ENCODE results near the gene KCTD1. TPM values are rescaled to one million over a fixed set of nuclear protein-coding genes. Genes with fewer than 3 reads are reported as not detected.
A peak's percentile ranks its signal among the peaks of the same experiment; 100 is the strongest.

The KCTD1 gene
- total and polyA plus RNA-seq, 2 of the 8 experiments (the other 6 are each of a cell fraction or from before 2014, with no cell fraction given): 7.7 to 14.0 TPM

GRCh38 chr18:26547646-26548414 is 523 bp downstream of the KCTD1 start:
- Histone ChIP-seq H3K79me2 (ENCODE audit: control insufficient read depth in 1 of 2, insufficient read depth in 2 of 2, low read length in 2 of 2) (peaks cover 0 to 32% of the 10 kb centered on the region in 2 experiments; a peak in 2 of 4 replicates), H2BK5ac (ENCODE audit: low read depth, low read length) (peak overlapping the region; percentile 48; the same call in 1 of the 2 replicates), H3K18ac (ENCODE audit: extremely low read depth, low read length) (peak overlapping the region; percentile 17; the same call in 1 of the 2 replicates), H3K9ac (replicated peaks in 1 of 4; ENCODE audit: extremely low read depth in 1 of 4, low read depth in 3 of 4, low read length in 3 of 4) (peak overlapping the region in 2 of 4 experiments; percentile 38 to 52; a peak in 4 of 7 replicates), H3K23me2 (ENCODE audit: low read depth, low read length) (peaks cover 24% of the 10 kb centered on the region), H4K8ac (ENCODE audit: extremely low read depth, insufficient read depth, low read length) (peak overlapping the region; percentile 32), H3K4me2 (ENCODE audit: insufficient read depth in 1 of 2, low read depth in 2 of 2, low read length in 2 of 2) (peak overlapping the region; percentile 86 to 98), H3K9me3 (ENCODE audit: insufficient read depth in 2 of 2, low read depth in 1 of 2, low read length in 1 of 2) (no peaks in the 10 kb centered on the region), H3K79me1 (ENCODE audit: low read depth, low read length) (no peaks in the 10 kb centered on the region), H4K20me1 (replicated peaks in 1 of 2; ENCODE audit: control insufficient read depth in 1 of 2, insufficient read depth in 2 of 2, low read length in 2 of 2) (peaks cover 3 to 18% of the 10 kb centered on the region in 2 experiments), H2BK20ac (ENCODE audit: low read length) (no peak overlapping the region), H3K56ac (replicated peaks; ENCODE audit: insufficient read length, low read depth, low read length) (no peak overlapping the region), H3K27ac (ENCODE audit: low read depth, low read length) (no peak overlapping the region), H3K14ac (ENCODE audit: insufficient read length) (no peak overlapping the region), H3K4me3 (ENCODE audit: extremely low read depth in 1 of 4, insufficient read depth in 2 of 4, low read depth in 3 of 4, low read length in 4 of 4) (peak overlapping the region; percentile 41 to 80 (median 61)), H2AK5ac (ENCODE audit: low read depth, low read length) (no peak overlapping the region), H3K27me3 (replicated peaks in 1 of 4; ENCODE audit: control insufficient read depth in 3 of 4, extremely low read depth in 1 of 4, insufficient read depth in 3 of 4, low read length in 3 of 4) (peaks cover 26 to 66% (median 52%) of the 10 kb centered on the region in 4 experiments), H3K4me1 (replicated peaks in 1 of 4; ENCODE audit: control insufficient read depth in 3 of 4, insufficient read depth in 4 of 4, low read length in 3 of 4) (peaks cover 3 to 16% (median 6%) of the 10 kb centered on the region in 4 experiments; a peak in 6 of 7 replicates), H4K5ac (ENCODE audit: insufficient read length, low read depth, low read length) (no peak overlapping the region), H4K91ac (replicated peaks; ENCODE audit: insufficient read length, low read length) (peak overlapping the region; percentile 88), H2BK12ac (ENCODE audit: low read depth, low read length) (peak overlapping the region; percentile 82; the same call in 1 of the 2 replicates), H3K36me3 (ENCODE audit: control insufficient read depth in 2 of 4, insufficient read depth in 4 of 4, low read length in 3 of 4) (no peaks in the 10 kb centered on the region), H3K23ac (ENCODE audit: insufficient read length) (no peak overlapping the region), H2BK120ac (replicated peaks; ENCODE audit: low read depth, low read length) (no peak overlapping the region), H2BK15ac (ENCODE audit: low read length) (peak overlapping the region; percentile 95; the same call in 1 of the 2 replicates), H3K4ac (replicated peaks; ENCODE audit: insufficient read length, low read depth, low read length) (no peak overlapping the region), H2AFZ (ENCODE audit: low read length) (peak overlapping the region; percentile 37)
- ChIA-PET POLR2A (ENCODE audit: partially characterized antibody) (interaction anchor here (0.6 to 5.1 kb wide), 5 partner anchors 21 to 109 kb away, joined by 3 to 16 read pairs (median 4); no protein-coding TSS in a partner anchor), CTCF (ENCODE audit: partially characterized antibody) (interaction anchor here (0.7 to 4.7 kb wide), 18 partner anchors 8 to 164 kb away, joined by 3 to 31 read pairs (median 4); no protein-coding TSS in a partner anchor)
- no peak for DNase-seq (ENCODE audit: low read depth in 1 of 2, low spot score in 2 of 2)
- no peak for FAIRE-seq
- 1% methylated on average over 70 of the region's 84 CpGs; no CpG with 5 or more reads in 1 of the 2 experiments for WGBS, 2 experiments (ENCODE audit: extremely low coverage in 1 of 2, insufficient coverage in 1 of 2, insufficient read length in 1 of 2, insufficient replicate concordance in 2 of 2, low coverage in 1 of 2, low lambda C conversion rate in 2 of 2, missing lambda C conversion rate in 1 of 2)
- TF ChIP-seq NRF1 (IDR thresholded peaks at IDR 0.05; ENCODE audit: low read depth, low read length): no peak
- no peak for TF ChIP-seq GTF2F1 (IDR thresholded peaks at IDR 0.05; ENCODE audit: borderline replicate concordance, low read depth, low read length)
- TF ChIP-seq TAF1 (IDR thresholded peaks at IDR 0.05; ENCODE audit: low read depth, low read length): peak; percentile 51; the same call in 1 of the 2 replicates
- no peak for TF ChIP-seq FOSL1 (IDR thresholded peaks at IDR 0.05; ENCODE audit: insufficient read depth, low read depth, low read length)
- TF ChIP-seq POLR2A (IDR thresholded peaks at IDR 0.05; ENCODE audit: control extremely low read depth in 1 of 2, low read depth in 2 of 2, low read length in 2 of 2): no peak; a peak in 1 of 3 replicates
- peak; percentile 97 for TF ChIP-seq MAX (IDR thresholded peaks at IDR 0.05)
- TF ChIP-seq RNF2 (IDR thresholded peaks at IDR 0.05; ENCODE audit: borderline replicate concordance, low read depth, low read length, missing control alignments, poor library complexity, severe bottlenecking): peak; percentile 75
- TF ChIP-seq YY1 (IDR thresholded peaks at IDR 0.05; ENCODE audit: low read depth, low read length): 0 out of 2 replicates have a peak, but pooled peaks have one; percentile 37
- no peak for TF ChIP-seq CEBPB (IDR thresholded peaks at IDR 0.05; ENCODE audit: low read depth, low read length)
- no peak for TF ChIP-seq MAFK (IDR thresholded peaks at IDR 0.05; ENCODE audit: low read depth, low read length)
- TF ChIP-seq CTBP2 (IDR thresholded peaks at IDR 0.05; ENCODE audit: borderline replicate concordance, insufficient read depth, insufficient read length, low read length): peak; percentile 75

Measured in H1 (cell line).